Stimulated activated CD8-positive, alpha-beta memory T cell treated with anti-CD3 and anti-CD28 coated beads, Interleukin-7, amount 100 ng/mL, for 4 hours (primary cell): ENCODE data around the gene NOS1AP.
"Not testable (repeated sequence)": the region's sequence is repeated elsewhere in the genome, so short reads cannot be mapped to it uniquely, and the experiment has no call there.

Experiments
- DNase-seq, 2 donors: peaks; one replicate each; pipeline ENCODE4 v3.0.0-alpha.2; 2020; ENCODE audit warnings: low read depth in 2 of 2

Gene NOS1AP

DNA sequence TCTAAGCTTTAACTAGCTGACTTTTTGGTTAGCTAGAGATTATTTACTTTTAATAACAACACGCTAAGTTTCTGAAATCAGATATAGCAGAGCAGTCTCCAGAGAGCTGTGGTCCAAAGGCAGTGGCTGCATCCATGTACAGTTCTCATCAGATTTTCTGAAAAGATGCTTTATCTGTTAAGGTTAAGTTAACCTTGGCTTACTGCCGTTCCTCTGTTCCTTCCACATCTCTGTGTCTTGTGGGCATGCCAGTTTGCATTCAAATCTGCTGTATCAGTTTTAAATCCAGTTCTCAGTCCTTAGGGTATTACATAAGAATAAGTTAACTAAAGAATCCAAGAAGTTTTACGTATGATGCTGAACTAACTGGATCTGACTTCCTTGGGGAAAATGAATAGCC is 260.3 kb downstream of the NOS1AP start:
- DNase-seq = no peak

- no peak for DNase-seq
Measured at GRCh38 chr1:162333991-162334390, 264.5 kb downstream of the NOS1AP start.

GRCh38 chr1:162335126-162335525 is 265.6 kb downstream of the NOS1AP start:
- no peak for DNase-seq

DNA sequence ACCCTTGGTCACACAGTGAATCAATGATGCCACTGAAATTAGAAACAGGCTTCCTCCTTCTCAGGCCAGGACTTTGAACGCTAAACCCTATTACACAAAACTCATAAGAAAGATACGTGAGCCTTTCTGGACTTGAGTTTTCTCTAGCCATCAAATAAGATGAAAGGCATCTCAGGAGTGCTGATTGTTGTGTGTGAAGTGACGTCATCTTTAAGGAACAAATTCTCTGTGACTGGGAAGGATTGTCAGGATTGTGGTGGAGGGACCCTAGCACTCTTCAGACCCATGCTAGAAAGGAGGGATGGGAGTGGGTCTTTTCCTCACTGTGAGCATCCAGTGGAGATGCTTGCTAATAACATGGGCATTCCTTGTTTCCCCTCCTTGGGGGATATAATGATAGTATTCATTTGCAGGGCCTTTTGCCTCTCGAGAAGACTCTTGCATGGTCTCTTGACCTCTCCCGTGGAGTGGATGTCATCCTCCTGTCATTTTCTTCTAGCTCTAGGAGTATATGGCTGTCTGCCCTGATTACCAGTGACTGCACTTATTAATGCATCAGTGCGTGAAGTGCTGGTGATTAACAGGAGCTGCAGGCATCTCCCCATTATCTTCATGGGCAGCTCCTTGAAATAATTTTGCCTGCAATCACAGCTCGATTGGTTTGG is 267.3 kb downstream of the NOS1AP start:
- no peak for DNase-seq

- no peak for DNase-seq
Measured at GRCh38 chr1:162342452-162342983, 273.0 kb downstream of the NOS1AP start.

GRCh38 chr1:162343470-162343869 is 274.0 kb downstream of the NOS1AP start:
- no peak for DNase-seq

DNA sequence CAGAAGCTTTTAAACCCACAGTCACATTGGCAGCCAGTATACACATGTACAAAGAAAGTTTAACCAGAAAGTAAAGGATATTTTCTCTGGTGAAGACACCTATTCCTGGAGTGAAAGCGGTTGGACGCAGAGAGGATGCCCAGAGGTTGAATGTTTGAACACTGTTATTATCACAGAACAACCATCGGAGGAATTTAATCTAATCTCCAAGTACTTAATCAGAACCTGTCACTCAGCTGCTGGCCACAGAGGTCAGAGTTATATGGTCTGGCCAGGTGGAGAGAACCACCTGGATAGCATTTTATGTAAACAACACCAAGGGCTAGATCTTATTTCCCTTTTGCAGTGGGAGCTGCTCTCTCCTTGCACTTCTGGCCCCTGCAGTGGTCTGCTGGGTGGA is 277.8 kb downstream of the NOS1AP start:
- DNase-seq = no peak

DNA sequence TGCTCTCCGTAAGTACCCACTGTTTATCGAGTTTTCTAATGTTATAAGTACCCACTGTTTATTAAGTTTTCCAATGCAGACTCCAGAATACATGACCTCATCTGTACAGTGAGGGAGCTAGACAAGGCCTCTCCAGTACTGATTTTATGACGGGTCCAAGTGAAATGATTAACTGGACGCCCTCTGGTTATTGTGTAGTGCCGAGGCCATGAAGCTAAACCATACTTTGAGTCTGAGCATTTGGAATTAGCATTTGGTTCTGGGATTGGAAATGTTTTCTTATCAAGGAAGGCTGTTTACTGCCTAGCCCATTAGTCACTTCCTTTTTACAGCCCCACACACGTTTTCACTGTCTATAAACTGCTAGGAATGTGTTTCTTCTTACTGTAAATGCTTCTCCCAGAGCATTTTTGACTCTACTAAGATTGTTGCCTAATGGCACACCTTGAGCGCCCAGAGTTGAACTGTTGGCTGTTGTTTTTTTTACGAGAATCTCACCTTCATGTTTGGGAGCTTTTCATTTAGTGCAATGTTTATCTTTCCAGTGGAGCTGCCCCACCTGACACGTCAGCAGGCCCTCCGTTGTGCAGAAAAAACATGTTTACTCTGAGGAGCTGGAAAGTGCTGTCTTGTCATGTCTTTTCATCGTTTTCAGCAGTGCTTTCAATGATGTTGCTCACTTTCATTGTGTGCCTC is 280.3 kb downstream of the NOS1AP start:
- DNase-seq = no peak

DNA sequence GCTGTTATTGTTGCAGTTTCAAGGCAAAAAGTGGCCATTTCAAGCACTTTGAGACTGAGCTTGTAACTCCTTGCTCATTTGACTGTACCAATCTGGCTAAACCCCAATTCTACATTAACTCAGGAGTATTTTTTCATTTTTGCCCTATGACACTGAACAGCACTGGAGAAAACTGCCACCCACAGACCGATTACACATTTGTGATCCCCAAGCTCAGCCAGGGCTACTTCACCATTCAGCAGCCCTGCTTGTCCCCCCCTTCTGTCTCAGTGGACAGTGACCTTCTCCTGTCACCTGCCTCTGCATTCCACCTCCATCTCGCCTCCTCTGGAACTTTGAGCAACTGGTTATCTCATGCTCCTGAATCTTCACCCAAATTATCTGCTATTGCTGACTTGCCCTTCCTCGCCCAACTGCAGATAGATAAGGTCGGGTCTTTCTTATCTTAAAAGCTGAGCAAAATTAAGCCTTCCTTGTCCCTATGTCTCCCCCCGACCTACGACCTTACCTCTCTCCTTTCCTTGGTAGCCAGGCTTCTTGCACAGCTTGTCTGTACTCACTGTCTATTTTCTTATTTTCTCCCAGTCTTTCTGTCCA is 281.9 kb downstream of the NOS1AP start:
- DNase-seq = no peak

DNA sequence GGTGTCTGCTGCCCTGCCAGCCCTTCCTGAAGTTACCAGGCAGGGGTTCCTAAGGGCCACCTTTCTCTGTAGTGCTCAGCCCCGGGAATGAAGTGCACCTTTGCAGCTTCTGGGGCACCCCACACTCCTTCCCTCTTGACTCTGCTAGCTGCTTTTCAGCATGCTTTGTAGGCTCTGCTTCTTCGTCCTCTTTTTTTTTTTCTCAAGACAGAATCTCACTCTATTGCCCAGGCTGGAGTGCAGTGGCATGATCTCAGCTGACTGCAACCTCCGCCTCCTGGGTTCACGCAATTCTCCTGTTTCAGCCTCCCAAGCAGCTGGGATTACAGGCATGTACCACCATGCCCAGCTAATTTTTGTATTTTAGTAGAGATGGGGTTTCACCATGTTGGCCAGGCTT is 282.4 kb downstream of the NOS1AP start:
- DNase-seq = not testable (repeated sequence)

DNA sequence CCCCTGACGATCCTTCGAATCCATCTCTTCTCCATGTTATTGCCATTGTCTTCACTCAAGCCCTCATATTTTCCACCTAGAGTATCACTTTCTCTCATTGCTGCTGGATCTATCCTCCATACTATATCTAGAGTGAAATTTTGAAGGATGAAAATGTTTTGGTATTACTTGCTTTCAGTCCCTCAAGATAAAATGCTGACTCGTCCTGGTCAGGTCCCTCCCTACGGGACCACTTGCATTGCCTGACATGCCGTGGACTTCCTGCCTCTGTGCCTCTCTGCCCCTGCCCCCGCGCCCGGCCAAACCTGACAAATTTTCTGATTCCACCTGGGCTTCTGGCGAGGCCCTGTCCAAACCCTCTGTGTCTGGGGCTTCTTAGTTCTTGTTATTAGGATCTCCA is 283.6 kb downstream of the NOS1AP start:
- no peak for DNase-seq

- no peak for DNase-seq
Measured at GRCh38 chr1:162353702-162354101, 284.2 kb downstream of the NOS1AP start.

GRCh38 chr1:162357681-162358266 is 288.3 kb downstream of the NOS1AP start:
- no peak for DNase-seq

GRCh38 chr1:162358928-162359327 is 289.4 kb downstream of the NOS1AP start:
- DNase-seq = no peak

GRCh38 chr1:162359523-162360236 is 290.2 kb downstream of the NOS1AP start:
- no peak for DNase-seq

- DNase-seq = no peak
Measured at GRCh38 chr1:162360237-162360873, 290.9 kb downstream of the NOS1AP start.

DNA sequence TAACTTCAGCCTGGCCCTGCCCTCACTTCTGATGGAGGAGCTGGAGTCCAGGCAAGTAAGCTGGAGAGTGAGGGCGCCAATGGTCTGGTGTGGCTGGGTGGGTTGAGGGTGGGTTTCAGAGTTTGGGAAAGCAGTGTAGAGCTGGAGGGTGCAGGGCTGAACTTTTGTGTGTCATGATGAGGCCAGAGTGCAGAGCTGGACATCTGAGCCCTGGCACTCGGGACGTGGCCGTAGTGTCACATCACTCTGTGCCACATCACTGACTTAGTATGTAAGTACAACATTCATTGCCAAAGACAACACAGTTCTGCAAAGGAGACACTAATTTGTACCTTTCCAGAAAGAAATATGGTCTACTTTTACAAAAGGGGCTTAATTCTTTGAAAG is 291.4 kb downstream of the NOS1AP start:
- DNase-seq = no peak

- no peak for DNase-seq
Measured at GRCh38 chr1:162361349-162361748, 291.9 kb downstream of the NOS1AP start.

DNA sequence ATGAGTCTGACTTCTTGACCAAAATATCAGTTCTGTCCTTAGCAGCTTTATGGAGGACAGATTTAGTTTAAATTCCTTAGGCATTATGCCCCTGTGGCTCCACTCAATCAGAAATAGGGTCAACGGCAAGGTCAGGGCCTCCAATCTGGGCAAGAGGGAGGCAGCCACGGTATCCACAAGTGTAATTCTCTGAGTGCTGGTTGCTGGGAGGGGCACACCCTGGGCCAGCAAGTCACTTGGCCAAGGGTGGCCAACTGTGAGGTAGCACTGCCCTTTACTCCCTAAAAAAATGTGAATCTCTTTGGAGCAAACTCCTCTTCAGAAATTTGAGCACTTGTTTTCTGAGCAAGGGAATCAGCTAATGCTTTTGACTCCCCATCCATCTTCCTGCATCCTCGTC is 294.3 kb downstream of the NOS1AP start:
- no peak for DNase-seq

GRCh38 chr1:162364498-162364897 is 295.0 kb downstream of the NOS1AP start:
- DNase-seq = no peak

GRCh38 chr1:162365284-162366020 is 296.0 kb downstream of the NOS1AP start:
- no peak for DNase-seq
